ENCODE data around the gene B3GNT5. TPM values are rescaled to one million over a fixed set of nuclear protein-coding genes. Genes with fewer than 3 reads are reported as not detected.

Gene B3GNT5
- total and polyA plus RNA-seq, 2 donors (not counting 3 experiments of a cell fraction or from before 2014, with no cell fraction given): 4.1 to 25.6 TPM

GRCh38 chr3:183224180-183224970 lies 28.7 kb upstream of the B3GNT5 start:
- dilution Hi-C loops (cut with MboI; ENCODE audit: extremely low pct_ligation_motif_present, low sequenced_read_pairs): no loop called here
- Histone ChIP-seq H2AFZ (ENCODE audit: low read depth, low read length) (no peak overlapping the region), H3K9me1 (replicated peaks; ENCODE audit: control insufficient read depth, extremely low read depth, insufficient read depth, low read length) (no peaks in the 10 kb centered on the region), H3K9ac (replicated peaks; ENCODE audit: extremely low read depth, insufficient read depth, low read length) (no peak overlapping the region), H3K9me3 (replicated peaks; ENCODE audit: control insufficient read depth, insufficient read depth, low read length) (no peaks in the 10 kb centered on the region), H3K27ac (ENCODE audit: insufficient read depth, low read depth, low read length) (no peak overlapping the region), H3K4me3 (replicated peaks in 1 of 3; ENCODE audit: insufficient read depth in 1 of 3, low read depth in 1 of 3, low read length in 3 of 3) (no peak overlapping the region), H3K36me3 (ENCODE audit: control insufficient read depth in 2 of 2, extremely low read depth in 1 of 2, insufficient read depth in 2 of 2, low read length in 2 of 2) (no peaks in the 10 kb centered on the region), H3K4me2 (ENCODE audit: insufficient read depth, low read length) (no peak overlapping the region), H3K4me1 (ENCODE audit: control insufficient read depth, extremely low read depth, insufficient read depth, low read length) (no peaks in the 10 kb centered on the region), H3K79me2 (ENCODE audit: control insufficient read depth, insufficient read depth, low read length) (no peaks in the 10 kb centered on the region), H3K27me3 (ENCODE audit: control insufficient read depth in 2 of 2, insufficient read depth in 2 of 2, low read length in 2 of 2) (peaks cover 0 to 10% of the 10 kb centered on the region in 2 experiments), H4K20me1 (replicated peaks; ENCODE audit: control insufficient read depth, extremely low read depth, insufficient read depth, low read length) (no peaks in the 10 kb centered on the region)
- FAIRE-seq: no peak
- DNase-seq (ENCODE audit: low read depth, low spot score): no peak
- intact Hi-C loops (cut with micrococcal nuclease): no loop called here
- BruUV-seq (replicated peaks): no TSS peak
- TF ChIP-seq EZH2 (IDR thresholded peaks at IDR 0.05; ENCODE audit: borderline replicate concordance, low read depth, low read length, severe bottlenecking) (no peak), FOS (IDR thresholded peaks at IDR 0.05; ENCODE audit: borderline replicate concordance, insufficient read depth, low read length) (no peak), POLR2AphosphoS5 (IDR thresholded peaks at IDR 0.05; ENCODE audit: insufficient read depth, low read depth, low read length) (no peak), CTCF (IDR thresholded peaks at IDR 0.05; ENCODE audit: extremely low read depth in 1 of 2, insufficient read depth in 1 of 2, low read depth in 1 of 2, low read length in 2 of 2) (no peak), JUN (IDR thresholded peaks at IDR 0.05; ENCODE audit: borderline replicate concordance, insufficient read depth, insufficient read length, low read depth) (no peak), GATA2 (IDR thresholded peaks at IDR 0.05; ENCODE audit: insufficient read depth, insufficient read length, low read depth, low read length) (no peak), POLR2A (IDR thresholded peaks at IDR 0.05; ENCODE audit: low read depth, low read length) (no peak)
- POLR2A ChIA-PET: no interaction called here
- CTCF ChIA-PET: interaction anchor here (1.1 to 1.6 kb wide), 2 partner anchors 10 to 30 kb away, joined by 3 to 4 read pairs; no protein-coding TSS in a partner anchor
